ENCODE measurements around the gene PEX1.

Gene PEX1

DNA sequence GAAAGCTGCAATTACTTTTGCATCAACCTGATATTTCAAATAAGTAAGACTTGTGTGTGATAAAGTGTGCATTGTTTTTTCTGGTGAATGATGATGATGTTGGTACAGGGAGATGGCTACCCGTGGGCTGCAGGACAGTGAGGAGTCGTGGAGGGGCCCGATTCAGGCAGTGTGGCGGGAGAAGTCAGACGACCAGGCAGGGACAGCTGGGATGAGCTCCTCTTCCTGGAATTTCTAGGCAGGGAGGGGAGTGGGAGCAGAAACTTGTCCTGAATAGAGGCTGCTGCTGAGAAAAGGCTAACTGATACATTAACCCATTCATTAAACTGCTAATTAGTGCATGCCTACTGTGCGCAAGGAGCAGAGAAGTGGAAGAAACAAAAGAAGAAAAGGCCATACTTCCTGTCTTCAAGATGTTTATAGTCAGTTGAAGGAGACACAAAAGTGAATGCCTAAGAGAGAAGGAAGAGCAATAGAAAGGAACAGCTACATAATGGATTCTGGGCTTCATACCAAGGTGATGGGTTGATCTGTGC is 90.3 kb downstream of the PEX1 start:
- Histone ChIP-seq H3K4me1 (ENCODE audit: control insufficient read depth, insufficient read depth, low read length) (peaks cover 4% of the 10 kb centered on the region; the same call in 1 of the 2 replicates), H3K4me3 (ENCODE audit: low read length) (no peak overlapping the region), H3K9me3 (ENCODE audit: control insufficient read depth, insufficient read depth, low read length) (no peaks in the 10 kb centered on the region), H3K27ac (ENCODE audit: low read length) (no peak overlapping the region), H3K27me3 (ENCODE audit: control insufficient read depth, insufficient read depth, low read length) (no peaks in the 10 kb centered on the region), H3K36me3 (ENCODE audit: control insufficient read depth, insufficient read depth, low read length) (no peaks in the 10 kb centered on the region)
- WGBS (ENCODE audit: insufficient coverage, insufficient read length) = no CpG with 5 or more reads among the region's 6 CpGs
- DNase-seq (ENCODE audit: low read depth, low spot score) = no peak

Measured in iPS DF 6.9 (cell line).